ENCODE results near the gene MRGPRG.
A peak's percentile ranks its signal among the peaks of the same experiment; 100 is the strongest.
"Not testable (repeated sequence)": the region's sequence is repeated elsewhere in the genome, so short reads cannot be mapped to it uniquely, and the experiment has no call there.

Gene MRGPRG, protein sequence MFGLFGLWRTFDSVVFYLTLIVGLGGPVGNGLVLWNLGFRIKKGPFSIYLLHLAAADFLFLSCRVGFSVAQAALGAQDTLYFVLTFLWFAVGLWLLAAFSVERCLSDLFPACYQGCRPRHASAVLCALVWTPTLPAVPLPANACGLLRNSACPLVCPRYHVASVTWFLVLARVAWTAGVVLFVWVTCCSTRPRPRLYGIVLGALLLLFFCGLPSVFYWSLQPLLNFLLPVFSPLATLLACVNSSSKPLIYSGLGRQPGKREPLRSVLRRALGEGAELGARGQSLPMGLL

GRCh38 chr11:3218483-3219280, at the start of gene MRGPRG:
Gene MRGPRG, minus strand, starts transcription at chr11:3218813. Its CDS starts 0 bp downstream, at chr11:3218813.
- DNase-seq, result peak; percentile 18

GRCh38 chr11:3262548-3262947, 43.9 kb upstream of the MRGPRG start:
- not testable (repeated sequence) for DNase-seq

- not testable (repeated sequence) for DNase-seq
These were observed 43.2 kb upstream of the MRGPRG start for GRCh38 chr11:3261831-3262230.

DNA sequence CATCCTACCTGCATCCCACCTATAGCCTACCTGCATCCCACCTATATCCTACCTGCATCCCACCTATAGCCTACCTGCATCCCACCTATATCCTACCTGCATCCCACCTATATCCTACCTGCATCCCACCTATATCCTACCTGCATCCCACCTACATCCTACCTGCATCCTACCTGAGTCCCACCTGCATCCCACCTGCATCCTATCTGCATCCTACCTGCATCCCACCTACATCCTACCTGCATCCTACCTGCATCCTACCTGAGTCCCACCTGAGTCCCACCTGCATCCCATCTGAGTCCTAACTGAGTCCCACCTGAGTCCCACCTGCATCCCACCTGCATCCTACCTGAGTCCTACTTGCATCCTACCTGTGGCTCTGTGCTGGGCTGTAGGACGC, 38.9 kb upstream of the MRGPRG start:
- DNase-seq, result not testable (repeated sequence)

DNA sequence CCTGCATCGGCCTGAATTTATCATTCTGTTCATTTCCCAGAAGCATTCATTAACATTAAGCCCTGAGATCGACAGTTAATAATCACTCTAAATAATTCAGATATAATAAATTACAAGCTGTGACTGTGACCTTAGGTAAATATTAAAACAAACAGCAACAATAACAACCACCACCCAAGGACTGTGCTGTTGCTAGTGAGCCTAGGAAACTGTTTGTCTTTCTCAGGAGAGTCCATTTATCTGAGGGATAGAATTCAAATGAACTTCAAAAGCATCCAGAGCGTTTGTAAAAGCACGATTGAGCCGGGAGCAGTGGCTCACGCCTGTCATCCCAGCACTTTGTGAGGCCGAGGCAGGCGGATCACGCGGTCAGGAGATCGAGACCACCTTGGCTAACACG, 36.6 kb upstream of the MRGPRG start:
- DNase-seq, result not testable (repeated sequence)

DNA sequence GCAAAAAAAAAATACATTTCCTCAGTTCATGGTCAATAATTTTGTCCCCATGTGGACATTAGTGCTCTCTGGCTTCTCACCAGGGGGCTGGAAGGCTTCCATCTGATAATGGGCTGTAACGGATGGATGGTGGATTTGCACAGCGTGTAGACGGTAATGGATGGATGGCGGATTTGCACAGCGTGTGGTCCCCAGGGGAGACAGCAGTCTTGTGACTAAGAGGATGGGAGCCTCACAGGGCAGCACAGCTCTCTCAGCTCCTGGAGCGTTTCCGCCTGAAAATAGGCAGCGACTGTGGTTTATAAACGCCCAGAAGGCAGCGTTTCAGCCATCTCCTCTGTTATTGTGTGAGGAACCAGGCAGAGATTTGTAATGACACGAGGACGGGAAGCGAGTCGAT, 36.2 kb upstream of the MRGPRG start:
- DNase-seq, result not testable (repeated sequence)

DNA sequence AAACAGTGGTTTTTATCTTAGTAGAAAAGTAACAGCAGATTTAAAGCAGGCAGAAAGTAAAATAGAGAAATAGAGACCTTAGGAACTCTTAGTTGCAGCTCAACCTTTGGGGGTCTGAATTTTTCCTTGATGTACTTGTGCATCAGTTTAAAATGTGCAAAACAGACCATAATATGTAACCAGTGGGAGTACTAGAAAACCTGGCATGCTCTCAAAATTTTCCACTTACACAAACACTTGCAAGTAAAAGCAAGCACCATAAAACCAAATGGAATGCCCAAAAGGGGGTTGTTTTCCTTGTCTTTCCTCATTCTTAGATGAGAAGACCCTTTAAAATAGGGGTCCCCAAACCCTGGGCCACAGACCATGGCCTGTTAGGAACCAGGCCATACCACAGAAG, 26.5 kb upstream of the MRGPRG start:
- DNase-seq, result no peak

DNA sequence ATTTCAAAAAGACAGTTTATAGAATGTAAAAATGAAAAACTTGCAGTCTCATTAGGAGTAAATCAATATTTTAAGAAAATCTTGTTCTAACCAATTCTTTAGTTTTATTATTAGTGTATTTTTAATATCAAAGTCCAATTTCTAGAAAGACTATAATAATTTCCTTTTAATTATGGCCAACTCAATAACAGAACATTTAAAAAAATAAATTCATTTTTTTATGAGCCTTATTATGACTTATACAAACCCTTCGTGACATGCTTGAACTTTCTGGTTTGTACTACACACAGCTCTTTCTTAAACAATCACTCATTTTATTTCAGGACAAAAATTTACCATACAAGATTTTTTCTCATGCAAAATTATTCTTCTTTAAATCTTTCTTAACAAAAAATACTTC, 25.3 kb upstream of the MRGPRG start:
- no peak for DNase-seq

DNA sequence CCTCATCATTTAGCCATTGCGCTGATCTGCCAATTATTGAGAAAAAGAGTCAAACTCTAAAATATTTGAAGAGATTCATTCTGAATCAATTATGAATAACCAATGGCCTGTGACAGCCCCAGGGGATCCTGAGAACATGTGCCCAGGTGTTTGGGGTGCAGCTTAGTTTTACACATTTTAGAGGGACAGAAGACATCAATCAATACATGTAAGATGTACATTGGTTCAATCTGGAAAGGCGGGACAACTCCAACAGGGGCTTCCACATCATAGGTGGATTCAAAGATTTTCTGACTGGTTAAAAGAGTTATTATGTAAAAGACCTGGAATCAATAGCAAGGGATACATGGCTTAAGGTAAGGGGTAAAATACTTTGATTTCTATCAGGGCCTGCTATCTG, 18.5 kb upstream of the MRGPRG start:
- DNase-seq, result no peak

DNA sequence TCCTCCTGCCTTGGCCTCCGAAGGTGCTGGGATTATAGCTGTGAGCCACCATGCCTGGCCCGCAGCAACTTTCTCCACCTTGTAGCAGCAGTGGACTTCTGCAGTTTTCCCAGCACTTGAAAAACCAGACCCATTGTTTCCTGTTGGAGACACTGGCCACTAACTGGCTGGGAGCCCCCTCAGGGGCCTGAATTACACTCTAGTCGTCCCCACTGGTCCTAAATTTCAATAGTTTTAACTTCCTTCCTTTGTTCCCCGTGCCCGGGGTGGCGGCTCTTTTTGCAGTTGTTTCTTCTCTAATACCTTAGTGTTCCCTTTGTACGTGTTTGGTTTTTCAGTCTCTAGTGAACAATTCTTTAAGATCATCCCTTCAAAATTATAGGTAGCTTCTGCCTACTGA, 16.2 kb upstream of the MRGPRG start:
- DNase-seq, result no peak

- no peak for DNase-seq
These were observed 14.3 kb upstream of the MRGPRG start for GRCh38 chr11:3232956-3233355.

GRCh38 chr11:3231851-3232744, 13.5 kb upstream of the MRGPRG start, which contains the start of gene MRGPRE:
Gene MRGPRE, minus strand, starts transcription at chr11:3232417. Its CDS starts 3,618 bp downstream, at chr11:3228799.
- DNase-seq, result peak; percentile 32

DNA sequence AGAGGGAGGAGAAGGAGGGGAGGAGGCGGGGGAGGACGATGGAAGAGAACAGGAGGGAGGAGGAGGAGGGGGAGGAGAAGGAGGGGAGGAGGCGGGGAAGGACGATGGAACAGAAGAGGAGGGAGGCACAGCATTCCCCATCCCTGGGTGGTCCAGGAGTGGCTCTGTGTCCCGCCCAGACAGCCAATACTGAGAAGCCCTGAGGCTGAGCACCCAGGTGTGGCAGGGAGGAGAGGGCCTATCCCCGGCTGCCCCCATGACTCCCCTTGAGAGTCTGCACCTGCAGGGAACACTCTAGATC, 12.9 kb upstream of the MRGPRG start:
- no peak for DNase-seq

DNA sequence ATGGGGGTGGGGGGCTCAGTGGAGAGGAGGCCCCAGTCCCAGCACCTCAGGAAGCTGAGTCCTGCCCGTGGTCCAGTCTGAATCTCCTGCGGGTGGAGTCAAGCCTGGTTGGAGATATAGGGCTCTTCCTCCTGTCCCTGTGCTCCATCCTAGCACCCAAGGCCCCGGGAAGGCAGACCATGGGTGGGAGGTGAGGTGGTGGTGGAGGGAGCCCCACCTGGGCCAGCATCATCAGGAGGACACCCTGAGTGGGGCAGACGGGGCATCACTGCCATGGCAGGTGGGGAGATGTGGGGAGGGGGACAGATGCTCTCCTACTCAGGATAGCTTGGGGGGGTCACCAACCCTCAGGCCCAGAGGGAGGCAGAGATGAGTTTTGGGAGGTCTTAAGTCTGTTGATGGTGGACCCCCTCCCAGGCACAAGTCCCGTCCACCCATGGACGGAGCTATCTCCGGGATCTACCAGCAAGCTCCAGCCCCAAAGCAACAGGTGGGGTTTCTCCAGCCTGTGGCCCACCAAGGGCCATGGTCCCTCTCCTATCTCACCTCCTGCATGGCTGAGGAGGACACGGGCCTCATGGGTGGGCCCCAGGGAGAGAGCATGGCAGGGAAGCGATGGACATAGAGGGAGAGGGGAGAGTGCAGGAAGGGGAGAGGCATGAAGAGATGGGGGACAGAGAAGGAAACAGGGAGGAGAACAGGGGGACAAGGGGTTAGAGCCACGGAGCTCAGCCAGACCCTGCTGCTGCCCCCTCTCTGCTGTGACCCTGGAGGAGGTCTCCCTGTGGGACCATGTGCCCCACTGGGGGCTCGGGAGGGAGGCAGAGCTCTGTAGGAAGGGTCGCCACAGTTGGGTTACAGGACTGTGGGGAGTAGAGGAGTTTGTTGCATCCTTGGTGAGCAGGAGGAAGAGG, 12.3 kb upstream of the MRGPRG start:
- DNase-seq, result no peak

DNA sequence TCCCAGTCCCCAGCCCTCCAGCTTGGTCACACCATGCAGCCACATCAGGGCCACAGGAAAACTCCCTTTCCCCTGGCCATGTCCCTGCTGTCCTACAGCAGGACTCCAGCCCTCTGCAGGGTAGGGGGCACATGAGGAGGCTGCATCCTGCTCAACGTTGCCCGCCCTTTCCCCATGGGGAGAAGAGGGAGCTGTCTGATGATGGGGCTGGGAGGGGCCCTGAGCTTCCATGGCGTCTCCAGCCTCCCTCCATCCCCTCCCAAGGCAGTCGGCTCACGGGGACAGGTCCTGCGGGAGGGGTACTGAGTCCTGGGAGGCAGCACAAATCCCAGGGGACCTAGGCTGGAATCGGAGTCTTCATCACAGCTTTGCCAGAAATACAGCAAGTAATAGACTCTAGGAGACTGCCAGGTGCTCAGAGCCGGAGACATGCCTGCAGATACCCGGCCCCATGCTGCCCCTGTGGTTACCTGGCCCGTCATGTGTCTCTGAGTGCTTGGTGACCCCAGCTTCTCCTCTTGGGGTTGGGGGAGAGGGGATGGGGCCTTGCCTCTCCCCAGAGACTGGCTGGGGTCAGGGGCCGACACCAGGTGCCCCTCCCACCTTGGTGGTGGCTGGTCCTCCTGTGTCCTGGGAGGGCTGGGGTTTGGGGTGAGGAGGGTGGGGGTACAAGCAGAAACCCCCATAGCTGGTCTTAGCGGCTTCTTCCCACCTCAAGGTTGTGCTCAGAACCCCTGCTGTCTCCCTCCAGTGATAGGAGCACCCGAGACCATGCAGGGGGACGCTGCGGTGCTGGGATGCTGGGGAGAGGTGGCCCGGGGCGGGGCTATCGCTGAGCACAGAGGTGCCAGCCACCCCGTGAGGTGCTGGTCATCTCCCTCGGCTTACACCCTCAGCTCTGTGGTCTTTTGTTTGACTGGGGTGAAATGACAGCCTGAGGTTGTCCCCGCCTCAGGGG, 11.3 kb upstream of the MRGPRG start:
- peak; percentile 15 for DNase-seq

DNA sequence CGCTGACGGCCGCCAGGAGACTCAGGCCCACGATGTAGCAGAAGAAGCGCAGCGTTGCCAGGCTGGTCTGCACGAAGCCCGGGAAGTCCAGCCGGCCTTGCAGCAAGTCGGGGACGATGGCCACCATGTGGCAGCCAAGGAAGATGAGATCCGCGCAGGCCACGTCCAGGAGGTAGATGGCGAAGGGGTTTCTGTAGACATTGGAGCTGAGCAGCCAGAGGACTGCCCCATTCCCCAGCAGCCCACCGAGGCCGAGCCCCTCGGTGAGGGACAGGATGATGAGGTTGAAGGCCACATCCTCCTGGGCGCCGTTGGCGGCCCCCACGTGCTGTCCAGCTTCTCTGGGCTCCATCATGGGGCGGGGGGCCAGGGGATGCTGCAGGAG, 9.8 kb upstream of the MRGPRG start:
- DNase-seq, result no peak

- DNase-seq, result no peak
These were observed 9.2 kb upstream of the MRGPRG start for GRCh38 chr11:3227568-3228444.

- no peak for DNase-seq
These were observed 8.4 kb upstream of the MRGPRG start for GRCh38 chr11:3226846-3227567.
